Natural killer cell (primary cell): ENCODE results near the gene PPM1M. TPM values are rescaled to one million over a fixed set of nuclear protein-coding genes. Genes with fewer than 3 reads are reported as not detected.

Source experiments
- ATAC-seq, 3 donors: fragments of 150-1000 bp in 2 of 3; fragments of 200-7000 bp in 1 of 3; cut with Tn5 transposase; 1 replicate in 1 of 3; 2 replicates in 2 of 3; pipeline ENCODE4 v1.10.0; 2021; ENCODE audit warnings: mild to moderate bottlenecking in 2 of 3, moderate library complexity in 2 of 3
- DNase-seq, 2 donors: peaks; one replicate each; pipeline versions ENCODE4 v3.0.0 to v3.0.0-alpha.2; 2013 to 2021; ENCODE audit warnings: mixed read lengths in 1 of 2
- H3K27ac ChIP-seq: one replicate; pipeline ENCODE4 v1.5.1; 2013; ENCODE audit warnings: mild to moderate bottlenecking, low read length
- H3K27me3 ChIP-seq: one replicate; pipeline ENCODE4 v1.6.1; 2013; ENCODE audit warnings: low read length; ENCODE audit not compliant: control insufficient read depth, insufficient read depth
- H3K36me3 ChIP-seq: one replicate; pipeline ENCODE4 v1.6.1; 2013; ENCODE audit warnings: low read length; ENCODE audit not compliant: control insufficient read depth, insufficient read depth
- H3K4me1 ChIP-seq: one replicate; pipeline ENCODE4 v1.6.1; 2013; ENCODE audit warnings: low read length; ENCODE audit not compliant: control insufficient read depth, insufficient read depth
- H3K4me3 ChIP-seq: one replicate; pipeline ENCODE4 v1.5.1; 2013; ENCODE audit warnings: low read length
- H3K9me3 ChIP-seq: one replicate; pipeline ENCODE4 v1.6.1; 2013; ENCODE audit warnings: low read length; ENCODE audit not compliant: control insufficient read depth, insufficient read depth
- H3K27ac Mint-ChIP-seq, 2 donors: one replicate each; pipeline ENCODE4 v1.8.0; 2022; ENCODE audit warnings: mild to moderate bottlenecking in 2 of 2, mixed read lengths in 2 of 2, moderate library complexity in 1 of 2
- H3K27me3 Mint-ChIP-seq, 2 donors: one replicate each; pipeline ENCODE4 v1.8.0; 2022; ENCODE audit warnings: low read depth in 2 of 2, mixed read lengths in 2 of 2
- H3K36me3 Mint-ChIP-seq: one replicate; pipeline ENCODE4 v1.8.0; 2022; ENCODE audit warnings: mixed read lengths
- H3K4me1 Mint-ChIP-seq, 2 donors: one replicate each; pipeline ENCODE4 v1.8.0; 2022; ENCODE audit warnings: mixed read lengths in 2 of 2
- H3K4me3 Mint-ChIP-seq: one replicate; pipeline ENCODE4 v1.8.0; 2022; ENCODE audit warnings: mild to moderate bottlenecking, moderate library complexity, mixed read lengths
- H3K9me3 Mint-ChIP-seq, 2 donors: one replicate each; pipeline ENCODE4 v1.8.0; 2022; ENCODE audit warnings: mixed read lengths in 2 of 2
- CTCF ChIP-seq: fragments of 200-600 bp; IDR thresholded peaks from one replicate; pipeline ENCODE4 v1.8.0; 2022; ENCODE audit warnings: antibody characterized with exemption
- WGBS: methylation state at CpG from one replicate; pipeline ENCODE4 v1.1.7; 2013; ENCODE audit warnings: missing lambda C conversion rate; ENCODE audit not compliant: insufficient coverage; 5-methylcytosine and 5-hydroxymethylcytosine counted together
- intact Hi-C: fragments of 100-400 bp; cut with micrococcal nuclease; formaldehyde crosslinking; loops from one replicate; pipeline ENCODE4 v1.14.2; 2022
- total RNA-seq, 4 donors: library from RNA; stranded (reverse); fragments of 120-200 nt in 1 of 4; gene quantifications; one replicate each; pipeline versions ENCODE4 v1.2.3 to v1.2.4, GENCODE V29; 2013 to 2022

PPM1M gene
- total RNA-seq, 3 donors from 2014 or later (not counting 1 experiment from before 2014, with no cell fraction given), result 66.0 to 83.7 (median 77.8) TPM

- Histone ChIP-seq H3K27ac (peak overlapping the region; percentile 78), H3K27me3 (no peaks in the 10 kb centered on the region), H3K4me3 (peak overlapping the region; percentile 98), H3K9me3 (no peaks in the 10 kb centered on the region), H3K4me1 (peaks cover 69% of the 10 kb centered on the region), H3K36me3 (no peaks in the 10 kb centered on the region)
- Mint-ChIP-seq H3K36me3 (no peaks in the 10 kb centered on the region), H3K27ac (peak overlapping the region; percentile 87 to 91), H3K4me1 (peaks cover 40 to 65% of the 10 kb centered on the region in 2 donors), H3K4me3 (peak overlapping the region; percentile 95), H3K27me3 (no peaks in the 10 kb centered on the region), H3K9me3 (no peaks in the 10 kb centered on the region)
- DNase-seq (peak in 1 of 2 donors; percentile 72), ATAC-seq (no peak)
- TF ChIP-seq CTCF, result no peak
- WGBS, result 96% methylated on average over 1 of the region's 1 CpG
- intact Hi-C loops, result no loop called here
Measured at GRCh38 chr3:52240059-52240885, 5.3 kb upstream of the PPM1M start.

GRCh38 chr3:52240886-52241370 is 4.6 kb upstream of the PPM1M start:
- peaks cover 66% of the 10 kb centered on the region for H3K4me1 ChIP-seq
- H3K4me3 ChIP-seq, result no peak overlapping the region
- WGBS, result 84% methylated on average over 4 of the region's 4 CpGs
- no peak overlapping the region for H3K27ac ChIP-seq
- DNase-seq (peak in 1 of 2 donors; percentile 49), ATAC-seq (no peak)
- Mint-ChIP-seq H3K4me3 (peak overlapping the region; percentile 79), H3K4me1 (peaks cover 40 to 59% of the 10 kb centered on the region in 2 donors), H3K9me3 (no peaks in the 10 kb centered on the region), H3K27me3 (no peaks in the 10 kb centered on the region), H3K27ac (peak overlapping the region; percentile 87 to 91), H3K36me3 (no peaks in the 10 kb centered on the region)
- H3K27me3 ChIP-seq, result no peaks in the 10 kb centered on the region
- intact Hi-C loops, result no loop called here
- TF ChIP-seq CTCF, result no peak
- no peaks in the 10 kb centered on the region for H3K9me3 ChIP-seq
- no peaks in the 10 kb centered on the region for H3K36me3 ChIP-seq

- ATAC-seq (no peak), DNase-seq (no peak)
- TF ChIP-seq CTCF, result no peak
- Histone ChIP-seq H3K27me3 (no peaks in the 10 kb centered on the region), H3K4me3 (no peak overlapping the region), H3K9me3 (no peaks in the 10 kb centered on the region), H3K27ac (no peak overlapping the region), H3K36me3 (no peaks in the 10 kb centered on the region), H3K4me1 (peaks cover 67% of the 10 kb centered on the region)
- Mint-ChIP-seq H3K27ac (peak overlapping the region in 1 of 2 donors; percentile 23), H3K36me3 (no peaks in the 10 kb centered on the region), H3K9me3 (no peaks in the 10 kb centered on the region), H3K4me1 (peaks cover 49 to 61% of the 10 kb centered on the region in 2 donors), H3K4me3 (peak overlapping the region; percentile 50), H3K27me3 (no peaks in the 10 kb centered on the region)
- intact Hi-C loops, result no loop called here
- WGBS, result 97% methylated on average over 1 of the region's 1 CpG
Measured at GRCh38 chr3:52242039-52242438, 3.5 kb upstream of the PPM1M start.
